H1 (cell line): Measurements from ENCODE around the gene CHRM1. TPM values are rescaled to one million over a fixed set of nuclear protein-coding genes. Genes with fewer than 3 reads are reported as not detected.
A peak's percentile ranks its signal among the peaks of the same experiment; 100 is the strongest.

ENCODE experiments used
- CTCF ChIA-PET: fragments of 300-600 bp; sonication (Branson Sonifier 250); formaldehyde crosslinking; loops from one replicate; lab custom pipeline; 2021; ENCODE audit not compliant: partially characterized antibody; lab: Charles Lee
- POLR2A ChIA-PET: fragments of 300-600 bp; sonication (Branson Sonifier 250); formaldehyde crosslinking; loops from one replicate; lab custom pipeline; 2021; ENCODE audit warnings: inconsistent platforms; ENCODE audit not compliant: partially characterized antibody; lab: Charles Lee
- DNase-seq, 2 experiments: peaks; one replicate each; pipeline versions ENCODE4 v3.0.0 to v3.0.0-alpha.2; 2010 to 2022; ENCODE audit warnings: low spot score in 2 of 2, low read depth in 1 of 2, mixed read lengths in 1 of 2
- FAIRE-seq: peaks from 2 replicates; lab custom pipeline; 2011; peaks lifted over from hg19 to GRCh38; lab: Jason Lieb, UNC
- H2AFZ ChIP-seq: 2 replicates; pipeline ENCODE4 v1.8.1; 2012; ENCODE audit warnings: low read length, inconsistent platforms
- H2AK5ac ChIP-seq: 2 replicates; pipeline ENCODE4 v1.6.1; 2013; ENCODE audit warnings: low read depth, low read length
- H2BK120ac ChIP-seq: replicated peaks from 2 replicates; pipeline ENCODE3; 2013; ENCODE audit warnings: low read depth, low read length, inconsistent platforms
- H2BK12ac ChIP-seq: 2 replicates; pipeline ENCODE4 v1.6.1; 2013; ENCODE audit warnings: low read depth, low read length
- H2BK15ac ChIP-seq: 2 replicates; pipeline ENCODE4 v1.6.1; 2013; ENCODE audit warnings: low read length
- H2BK20ac ChIP-seq: 2 replicates; pipeline ENCODE4 v1.6.1; 2013; ENCODE audit warnings: low read length
- H2BK5ac ChIP-seq: 2 replicates; pipeline ENCODE4 v1.6.1; 2013; ENCODE audit warnings: low read depth, low read length
- H3K14ac ChIP-seq: 2 replicates; pipeline ENCODE4 v1.6.1; 2013; ENCODE audit warnings: inconsistent platforms; ENCODE audit not compliant: insufficient read length
- H3K18ac ChIP-seq: 2 replicates; pipeline ENCODE4 v1.6.1; 2013; ENCODE audit warnings: low read length; ENCODE audit errors: extremely low read depth
- H3K23ac ChIP-seq: 2 replicates; pipeline ENCODE4 v1.6.1; 2013; ENCODE audit warnings: inconsistent platforms; ENCODE audit not compliant: insufficient read length
- H3K23me2 ChIP-seq: 2 replicates; pipeline ENCODE4 v1.6.1; 2013; ENCODE audit warnings: low read depth, low read length
- H3K27ac ChIP-seq: 2 replicates; pipeline ENCODE4 v1.6.1; 2011; ENCODE audit warnings: low read depth, low read length, inconsistent platforms
- H3K27me3 ChIP-seq, 4 experiments: replicated peaks in 1 of 4; 1 replicate in 1 of 4; 2 replicates in 3 of 4; pipeline versions ENCODE4 v1.6.1 to v1.8.1; 2011 to 2013; ENCODE audit warnings: low read length in 3 of 4, mild to moderate bottlenecking in 3 of 4, inconsistent platforms in 2 of 4, mixed read lengths in 2 of 4, moderate library complexity in 1 of 4; ENCODE audit not compliant: control insufficient read depth in 3 of 4, insufficient read depth in 3 of 4; ENCODE audit errors: extremely low read depth in 1 of 4
- H3K36me3 ChIP-seq, 4 experiments: 2 replicates each; pipeline versions ENCODE4 v1.6.1 to v1.8.1; 2011 to 2013; ENCODE audit warnings: mild to moderate bottlenecking in 4 of 4, low read length in 3 of 4, moderate library complexity in 2 of 4, control low read depth in 1 of 4, inconsistent platforms in 1 of 4; ENCODE audit not compliant: insufficient read depth in 4 of 4, control insufficient read depth in 2 of 4
- H3K4ac ChIP-seq: replicated peaks from 2 replicates; pipeline ENCODE3; 2013; ENCODE audit warnings: low read length, low read depth, mixed read lengths, inconsistent platforms; ENCODE audit not compliant: insufficient read length
- H3K4me1 ChIP-seq, 4 experiments: replicated peaks in 1 of 4; 1 replicate in 1 of 4; 2 replicates in 3 of 4; pipeline versions ENCODE4 v1.6.1 to v1.8.1; 2011 to 2013; ENCODE audit warnings: low read length in 3 of 4, inconsistent platforms in 2 of 4, mixed read lengths in 1 of 4; ENCODE audit not compliant: insufficient read depth in 4 of 4, control insufficient read depth in 3 of 4
- H3K4me2 ChIP-seq, 2 experiments: 2 replicates each; pipeline versions ENCODE4 v1.6.1 to v1.8.1; 2011 to 2013; ENCODE audit warnings: low read depth in 2 of 2, low read length in 2 of 2, control low read depth in 1 of 2, inconsistent platforms in 1 of 2, mild to moderate bottlenecking in 1 of 2; ENCODE audit not compliant: insufficient read depth in 1 of 2
- H3K4me3 ChIP-seq, 4 experiments: fragments of 200-600, 300-600 bp in 1 of 4; sonication (generic), shearing (Covaris generic), sonication (Bioruptor Twin) in 1 of 4; 2 replicates each; pipeline versions ENCODE4 v1.5.1 to v1.8.1; 2011 to 2016; ENCODE audit warnings: low read length in 4 of 4, low read depth in 3 of 4, control low read depth in 2 of 4, inconsistent platforms in 2 of 4, mild to moderate bottlenecking in 2 of 4, mixed read lengths in 1 of 4, moderate library complexity in 1 of 4; ENCODE audit not compliant: insufficient read depth in 2 of 4; ENCODE audit errors: extremely low read depth in 1 of 4
- H3K56ac ChIP-seq: replicated peaks from 2 replicates; pipeline ENCODE3; 2013; ENCODE audit warnings: low read depth, mild to moderate bottlenecking, mixed read lengths, low read length, inconsistent platforms; ENCODE audit not compliant: insufficient read length
- H3K79me1 ChIP-seq: 2 replicates; pipeline ENCODE4 v1.6.1; 2013; ENCODE audit warnings: low read depth, low read length, control low read depth
- H3K79me2 ChIP-seq, 2 experiments: 2 replicates each; pipeline versions ENCODE4 v1.6.1 to v1.8.1; 2012 to 2013; ENCODE audit warnings: low read length in 2 of 2, mild to moderate bottlenecking in 2 of 2, inconsistent platforms in 1 of 2; ENCODE audit not compliant: insufficient read depth in 2 of 2, control insufficient read depth in 1 of 2
- H3K9ac ChIP-seq, 4 experiments: replicated peaks in 1 of 4; 1 replicate in 1 of 4; 2 replicates in 3 of 4; pipeline versions ENCODE4 v1.6.1 to v1.8.1; 2011 to 2013; ENCODE audit warnings: low read depth in 3 of 4, low read length in 3 of 4, control low read depth in 2 of 4, mild to moderate bottlenecking in 2 of 4, moderate library complexity in 2 of 4, inconsistent platforms in 1 of 4; ENCODE audit errors: extremely low read depth in 1 of 4
- H3K9me3 ChIP-seq, 2 experiments: 2 replicates each; pipeline versions ENCODE4 v1.6.1 to v1.8.1; 2012 to 2013; ENCODE audit warnings: mild to moderate bottlenecking in 2 of 2, moderate library complexity in 2 of 2, control low read depth in 1 of 2, inconsistent platforms in 1 of 2, low read depth in 1 of 2, low read length in 1 of 2, mixed read lengths in 1 of 2; ENCODE audit not compliant: insufficient read depth in 2 of 2
- H4K20me1 ChIP-seq, 2 experiments: replicated peaks in 1 of 2; 2 replicates each; pipeline versions ENCODE3 to v1.8.1; 2011 to 2013; ENCODE audit warnings: inconsistent platforms in 2 of 2, low read length in 2 of 2, mild to moderate bottlenecking in 1 of 2; ENCODE audit not compliant: insufficient read depth in 2 of 2, control insufficient read depth in 1 of 2
- H4K5ac ChIP-seq: 2 replicates; pipeline ENCODE4 v1.6.1; 2013; ENCODE audit warnings: low read length, low read depth, mixed read lengths, inconsistent platforms; ENCODE audit not compliant: insufficient read length
- H4K8ac ChIP-seq: 2 replicates; pipeline ENCODE4 v1.8.0; 2013; ENCODE audit warnings: mild to moderate bottlenecking, moderate library complexity, low read length, inconsistent platforms; ENCODE audit not compliant: insufficient read depth; ENCODE audit errors: extremely low read depth
- H4K91ac ChIP-seq: replicated peaks from 2 replicates; pipeline ENCODE3; 2013; ENCODE audit warnings: low read length, mixed read lengths, inconsistent platforms; ENCODE audit not compliant: insufficient read length
- GTF2F1 ChIP-seq: IDR thresholded peaks from 2 replicates; pipeline ENCODE4 v1.6.1; 2012; ENCODE audit warnings: low read depth, low read length, improper control_type of control experiment, borderline replicate concordance
- POLR2AphosphoS5 ChIP-seq: IDR thresholded peaks from 2 replicates; pipeline ENCODE4 v1.6.1; 2011; ENCODE audit warnings: low read depth, low read length
- SIN3A ChIP-seq, 2 experiments: IDR thresholded peaks in 1 of 2; conservative IDR thresholded peaks in 1 of 2; 2 replicates each; pipeline ENCODE4 v1.6.1; 2011 to 2012; ENCODE audit warnings: low read length in 2 of 2, improper control_type of control experiment in 1 of 2, low read depth in 1 of 2, mild to moderate bottlenecking in 1 of 2
- WGBS, 2 experiments: shearing (Covaris generic) in 1 of 2; methylation state at CpG; one replicate each; pipeline versions ENCODE4 v1.1.6 to v1.1.7; 2013 to 2015; ENCODE audit warnings: low lambda C conversion rate in 2 of 2, mixed read lengths in 2 of 2, inconsistent platforms in 1 of 2, low coverage in 1 of 2, missing lambda C conversion rate in 1 of 2; ENCODE audit not compliant: insufficient replicate concordance in 2 of 2, insufficient coverage in 1 of 2, insufficient read length in 1 of 2; ENCODE audit errors: extremely low coverage in 1 of 2, missing lambda C conversion rate in 1 of 2; 5-methylcytosine and 5-hydroxymethylcytosine counted together
- polyA plus RNA-seq, 7 experiments: library from polyadenylated mRNA; depleted of rRNA in 3 of 7; stranded (reverse) in 5 of 7; unstranded in 2 of 7; fragments of >200 nt in 5 of 7; fragments of 200-250 nt in 2 of 7; gene quantifications; 1 replicate in 5 of 7; 2 replicates in 1 of 7; 4 replicates in 1 of 7; pipeline versions ENCODE4 v1.2.1 to v1.2.3, GENCODE V29; 2011 to 2013; ENCODE audit warnings: missing spikeins in 2 of 7, mixed read lengths in 2 of 7
- total RNA-seq: library from RNA; stranded (reverse); fragmentation: NEBNext Ultra II Directional; extraction: Animal tissue kit (Norgen Biotek cat#: 25700); gene quantifications from 2 replicates; pipeline ENCODE4 v1.2.1, GENCODE V29; 2021

The CHRM1 gene
- total and polyA plus RNA-seq, 2 of the 8 experiments (the other 6 are each of a cell fraction or from before 2014, with no cell fraction given) = 0.08 TPM; not detected in 1

DNA sequence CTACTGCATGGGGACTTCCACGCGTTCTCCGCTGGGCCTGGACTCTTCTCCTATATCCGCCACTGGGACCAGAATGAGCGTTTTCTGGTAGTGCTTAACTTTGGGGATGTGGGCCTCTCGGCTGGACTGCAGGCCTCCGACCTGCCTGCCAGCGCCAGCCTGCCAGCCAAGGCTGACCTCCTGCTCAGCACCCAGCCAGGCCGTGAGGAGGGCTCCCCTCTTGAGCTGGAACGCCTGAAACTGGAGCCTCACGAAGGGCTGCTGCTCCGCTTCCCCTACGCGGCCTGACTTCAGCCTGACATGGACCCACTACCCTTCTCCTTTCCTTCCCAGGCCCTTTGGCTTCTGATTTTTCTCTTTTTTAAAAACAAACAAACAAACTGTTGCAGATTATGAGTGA, 32.8 kb downstream of the CHRM1 start:
- Histone ChIP-seq H3K4ac (no peak overlapping the region), H3K36me3 (peaks cover 49 to 67% (median 61%) of the 10 kb centered on the region in 4 experiments), H2BK120ac (no peak overlapping the region), H2AFZ (no peak overlapping the region), H3K4me3 (no peak overlapping the region), H3K4me1 (peaks cover 0 to 11% (median 2%) of the 10 kb centered on the region in 4 experiments; a peak in 4 of 7 replicates), H3K23ac (no peak overlapping the region), H2BK15ac (no peak overlapping the region), H4K5ac (no peak overlapping the region), H2BK20ac (no peak overlapping the region), H3K56ac (no peak overlapping the region), H4K20me1 (peaks cover 12 to 22% of the 10 kb centered on the region in 2 experiments), H4K91ac (no peak overlapping the region), H3K23me2 (no peaks in the 10 kb centered on the region), H3K79me1 (peaks cover 2% of the 10 kb centered on the region; the same call in 1 of the 2 replicates), H3K14ac (no peak overlapping the region), H3K18ac (no peak overlapping the region), H3K27ac (no peak overlapping the region), H3K79me2 (peaks cover 0 to 24% of the 10 kb centered on the region in 2 experiments; a peak in 3 of 4 replicates), H2BK5ac (no peak overlapping the region), H3K9ac (no peak overlapping the region), H3K9me3 (no peaks in the 10 kb centered on the region), H3K27me3 (no peaks in the 10 kb centered on the region), H2BK12ac (no peak overlapping the region), H3K4me2 (no peak overlapping the region), H2AK5ac (no peak overlapping the region), H4K8ac (no peak overlapping the region)
- FAIRE-seq (no peak), DNase-seq (no peak)
- peak; percentile 29; the same call in 1 of the 2 replicates for TF ChIP-seq POLR2AphosphoS5
- TF ChIP-seq GTF2F1 = no peak
- TF ChIP-seq SIN3A (conservative IDR thresholded peaks at IDR 0.05 in 1 of 2, IDR thresholded peaks at IDR 0.05 in 1 of 2; ENCODE audit: low read depth in 1 of 2, low read length in 2 of 2) = peak in 1 of 2 experiments; percentile 43; a peak in 1 of 4 replicates
- WGBS, 2 experiments = 91% methylated on average over 14 of the region's 14 CpGs; no CpG with 5 or more reads in 1 of the 2 experiments
- ChIA-PET CTCF (no interaction called here), POLR2A (interaction anchor here (2.5 to 57.8 kb wide), 4 partner anchors 11 to 82 kb away, joined by 8 to 2104 read pairs (median 1185); partner anchors contain the start of genes CHRM1, NXF1, SLC3A2 and WDR74)
